MM.1S (cell line): ENCODE results near the gene USP54.
"Not testable (repeated sequence)": the region's sequence is repeated elsewhere in the genome, so short reads cannot be mapped to it uniquely, and the experiment has no call there.

ENCODE experiments used
- DNase-seq: peaks from one replicate; pipeline ENCODE4 v3.0.0-alpha.2; 2015
- H2AFZ ChIP-seq: fragments of 300-600 bp; sonication (generic); 2 replicates; pipeline ENCODE4 v1.6.0; 2016; ENCODE audit warnings: antibody characterized with exemption, low read length
- H3F3A ChIP-seq: fragments of 300-600 bp; sonication (generic); 2 replicates; pipeline ENCODE4 v1.6.1; 2016; ENCODE audit warnings: mild to moderate bottlenecking, antibody characterized with exemption, low read length, moderate library complexity, mixed read lengths; ENCODE audit not compliant: insufficient read depth
- H3K27ac ChIP-seq: fragments of 300-600 bp; sonication (generic); 2 replicates; pipeline ENCODE4 v1.5.1; 2016; ENCODE audit warnings: mild to moderate bottlenecking, low read length
- H3K27me3 ChIP-seq: fragments of 300-600 bp; sonication (generic); replicated peaks from 2 replicates; pipeline ENCODE4 v1.6.0; 2016; ENCODE audit warnings: low read length; ENCODE audit not compliant: insufficient read depth
- H3K36me3 ChIP-seq: fragments of 300-600 bp; sonication (generic); replicated peaks from 2 replicates; pipeline ENCODE4 v1.6.1; 2016; ENCODE audit warnings: mild to moderate bottlenecking, low read length, mixed read lengths; ENCODE audit not compliant: insufficient read depth
- H3K4me1 ChIP-seq: fragments of 300-600 bp; sonication (generic); 2 replicates; pipeline ENCODE4 v1.6.1; 2016; ENCODE audit warnings: low read length, mixed read lengths
- H3K4me2 ChIP-seq: fragments of 300-600 bp; sonication (generic); 2 replicates; pipeline ENCODE4 v1.6.0; 2016; ENCODE audit warnings: low read depth, low read length
- H3K4me3 ChIP-seq: fragments of 300-600 bp; sonication (generic); 2 replicates; pipeline ENCODE4 v1.5.1; 2016; ENCODE audit warnings: low read length, mixed read lengths
- H3K79me2 ChIP-seq: fragments of 300-600 bp; sonication (generic); 2 replicates; pipeline ENCODE4 v1.6.1; 2016; ENCODE audit warnings: mixed run types, low read length, mixed read lengths
- H3K9ac ChIP-seq: fragments of 300-600 bp; sonication (generic); 2 replicates; pipeline ENCODE4 v1.6.1; 2016; ENCODE audit warnings: low read length, mixed read lengths
- H3K9me2 ChIP-seq: fragments of 300-600 bp; sonication (generic); replicated peaks from 2 replicates; pipeline ENCODE4 v1.6.1; 2016; ENCODE audit warnings: mild to moderate bottlenecking, low read length, mixed read lengths; ENCODE audit not compliant: insufficient read depth
- H3K9me3 ChIP-seq: fragments of 300-600 bp; sonication (generic); replicated peaks from 2 replicates; pipeline ENCODE4 v1.6.1; 2016; ENCODE audit warnings: mild to moderate bottlenecking, low read length, mixed read lengths; ENCODE audit not compliant: insufficient read depth
- H4K20me1 ChIP-seq: fragments of 300-600 bp; sonication (generic); 2 replicates; pipeline ENCODE4 v1.6.1; 2016; ENCODE audit warnings: mild to moderate bottlenecking, low read length, moderate library complexity, mixed read lengths; ENCODE audit not compliant: insufficient read depth
- CTCF ChIP-seq: fragments of 300-600 bp; sonication (generic); IDR thresholded peaks from 2 replicates; pipeline ENCODE4 v1.5.1; 2016; ENCODE audit warnings: antibody characterized with exemption, low read length, mixed read lengths
- EZH2 ChIP-seq: fragments of 300-600 bp; sonication (generic); optimal IDR thresholded peaks from 2 replicates; pipeline ENCODE3; 2017; ENCODE audit warnings: low read depth, mild to moderate bottlenecking, antibody characterized with exemption, low read length, mixed read lengths
- EZH2phosphoT487 ChIP-seq: fragments of 300-600 bp; sonication (generic); IDR thresholded peaks from 2 replicates; pipeline ENCODE4 v1.6.1; 2018; ENCODE audit warnings: antibody characterized with exemption, low read length

The USP54 gene

GRCh38 chr10:73581918-73582317, 9.2 kb downstream of the USP54 start:
- Histone ChIP-seq H3K36me3 (no peaks in the 10 kb centered on the region), H4K20me1 (no peaks in the 10 kb centered on the region), H3K79me2 (no peaks in the 10 kb centered on the region), H2AFZ (no peak overlapping the region), H3K9me2 (no peaks in the 10 kb centered on the region), H3K27me3 (no peaks in the 10 kb centered on the region), H3K4me2 (no peak overlapping the region), H3K9me3 (no peaks in the 10 kb centered on the region), H3F3A (no peaks in the 10 kb centered on the region), H3K4me3 (no peak overlapping the region), H3K4me1 (no peaks in the 10 kb centered on the region), H3K9ac (no peak overlapping the region), H3K27ac (no peak overlapping the region)
- TF ChIP-seq EZH2phosphoT487 (no peak), EZH2 (no peak), CTCF (no peak)
- no peak for DNase-seq

DNA sequence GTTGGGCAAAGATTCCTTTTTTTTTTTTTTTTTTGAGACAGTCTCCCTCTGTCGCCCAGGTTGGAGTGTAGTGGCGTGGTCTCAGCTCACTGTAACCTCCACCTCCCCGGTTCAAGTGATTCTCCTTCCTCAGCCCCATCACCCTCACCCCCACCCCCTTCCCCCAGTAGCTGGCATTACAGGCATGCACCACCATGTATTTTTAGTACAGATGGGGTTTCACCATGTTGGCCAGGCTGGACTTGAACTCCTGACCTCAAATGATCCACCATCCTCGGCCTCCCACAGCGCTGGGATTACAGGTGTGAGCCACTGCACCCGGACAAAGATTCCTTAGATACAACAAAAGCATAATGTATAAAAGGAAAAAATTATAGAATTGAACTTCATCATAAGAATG, 12.2 kb downstream of the USP54 start:
- H3K9me3 ChIP-seq, H3K9me2 ChIP-seq, H3F3A ChIP-seq, DNase-seq, H3K27me3 ChIP-seq, H3K4me3 ChIP-seq, H3K27ac ChIP-seq, H3K4me1 ChIP-seq, H4K20me1 ChIP-seq, H3K36me3 ChIP-seq, H3K79me2 ChIP-seq, H3K4me2 ChIP-seq, H2AFZ ChIP-seq, H3K9ac ChIP-seq: not testable (repeated sequence)

DNA sequence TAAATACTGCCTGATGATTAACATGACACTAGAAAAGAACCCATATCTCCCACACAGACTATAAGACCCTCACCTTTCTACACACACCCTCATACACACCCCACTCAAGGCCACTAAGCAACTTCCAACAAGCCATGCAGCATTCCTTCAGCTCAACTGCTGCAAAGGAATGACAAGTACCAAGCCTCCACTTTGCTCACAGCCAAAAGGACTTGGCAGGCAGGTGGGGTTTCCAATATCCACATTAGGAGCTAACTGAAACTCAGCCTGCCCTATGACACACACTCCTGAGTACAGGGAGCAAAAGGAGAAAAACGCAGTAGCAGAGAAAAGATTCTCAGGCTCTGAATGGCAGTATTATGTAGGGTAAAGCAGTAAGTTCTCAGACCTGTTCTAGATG, 13.4 kb downstream of the USP54 start:
- Histone ChIP-seq H3K27me3 (no peaks in the 10 kb centered on the region), H4K20me1 (no peaks in the 10 kb centered on the region), H3K4me2 (no peak overlapping the region), H3K9me3 (no peaks in the 10 kb centered on the region), H3K9ac (no peak overlapping the region), H3K79me2 (no peaks in the 10 kb centered on the region), H2AFZ (no peak overlapping the region), H3F3A (no peaks in the 10 kb centered on the region), H3K9me2 (no peaks in the 10 kb centered on the region), H3K4me1 (no peaks in the 10 kb centered on the region), H3K27ac (no peak overlapping the region), H3K4me3 (no peak overlapping the region), H3K36me3 (no peaks in the 10 kb centered on the region)
- TF ChIP-seq EZH2 (no peak), EZH2phosphoT487 (no peak), CTCF (no peak)
- DNase-seq, result no peak

- H3K9ac ChIP-seq, result no peak overlapping the region
- H3K27me3 ChIP-seq, result no peaks in the 10 kb centered on the region
- H3K9me3 ChIP-seq, result no peaks in the 10 kb centered on the region
- no peaks in the 10 kb centered on the region for H3K9me2 ChIP-seq
- H2AFZ ChIP-seq, result no peak overlapping the region
- no peak for TF ChIP-seq CTCF
- no peak for TF ChIP-seq EZH2
- TF ChIP-seq EZH2phosphoT487, result no peak
- H3K27ac ChIP-seq, result no peak overlapping the region
- H3K4me2 ChIP-seq, result no peak overlapping the region
- no peak overlapping the region for H3K4me3 ChIP-seq
- H3K4me1 ChIP-seq, result no peaks in the 10 kb centered on the region
- H3K79me2 ChIP-seq, result no peaks in the 10 kb centered on the region
- no peaks in the 10 kb centered on the region for H4K20me1 ChIP-seq
- DNase-seq, result no peak
- H3F3A ChIP-seq, result no peaks in the 10 kb centered on the region
- no peaks in the 10 kb centered on the region for H3K36me3 ChIP-seq
These were observed 14.1 kb downstream of the USP54 start for GRCh38 chr10:73576890-73577591.
